ENCODE data around the gene GALNT10. TPM values are rescaled to one million over a fixed set of nuclear protein-coding genes. Genes with fewer than 3 reads are reported as not detected.

GALNT10 gene
- total and polyA plus RNA-seq, 9 of the 15 experiments (the other 6 are each of a cell fraction or from before 2014, with no cell fraction given), result 4.6 to 37.1 (median 13.3) TPM

- Histone ChIP-seq H2AFZ (ENCODE audit: low read depth, low read length) (no peak overlapping the region), H3K27me3 (ENCODE audit: control insufficient read depth in 2 of 2, insufficient read depth in 2 of 2, low read length in 2 of 2) (no peaks in the 10 kb centered on the region), H3K36me3 (ENCODE audit: control insufficient read depth, insufficient read depth, low read length) (peaks cover 26% of the 10 kb centered on the region; the same call in 2 of the 3 replicates), H3K4me2 (ENCODE audit: insufficient read depth, low read length) (peak overlapping the region; percentile 86), H4K20me1 (replicated peaks; ENCODE audit: control insufficient read depth, insufficient read depth, low read length) (no peaks in the 10 kb centered on the region), H3K9me3 (replicated peaks; ENCODE audit: control insufficient read depth, insufficient read depth, low read depth, low read length) (no peaks in the 10 kb centered on the region), H3K79me2 (ENCODE audit: control insufficient read depth, insufficient read depth, low read length) (peaks cover 71% of the 10 kb centered on the region), H3K27ac (ENCODE audit: extremely low read depth, low read depth, low read length) (peak overlapping the region; percentile 77), H3K9me1 (ENCODE audit: control insufficient read depth, insufficient read depth, low read length) (no peaks in the 10 kb centered on the region), H3K4me1 (replicated peaks in 1 of 2; ENCODE audit: control insufficient read depth in 2 of 2, insufficient read depth in 2 of 2, low read length in 2 of 2) (peaks cover 42 to 76% of the 10 kb centered on the region in 2 experiments), H3K4me3 (no peak overlapping the region), H3K9ac (ENCODE audit: insufficient read depth in 1 of 2, low read depth in 2 of 2, low read length in 2 of 2) (peak overlapping the region; percentile 46 to 68; a peak in 2 of 4 replicates)
- ChIA-PET CTCF (ENCODE audit: low intra/inter-chr PET ratio) (interaction anchor here (0.9 kb wide), 1 partner anchor 126 kb away, joined by 3 read pairs; no protein-coding TSS in a partner anchor), POLR2A (interaction anchor here (0.5 to 2.2 kb wide), 12 partner anchors 7 to 1918 kb away, joined by 3 to 14 read pairs (median 3); partner anchors contain the start of gene GALNT10)
- no TSS peak for BruUV-seq (replicated peaks)
- 47% methylated on average over 8 of the region's 8 CpGs for WGBS (ENCODE audit: insufficient coverage, low coverage, missing lambda C conversion rate)
- DNase-seq (ENCODE audit: extremely low read depth in 1 of 4, low spot score in 3 of 4) (peak in 1 of 4 experiments; percentile 46), FAIRE-seq (no peak), ATAC-seq (peak; percentile 21)
- intact Hi-C loops (cut with micrococcal nuclease) (loop anchor here (2.0 to 5.0 kb wide), 2 partner anchors 207 to 249 kb away; partner anchors contain the start of gene SAP30L), in situ Hi-C loops (cut with MboI) (no loop called here)
- 0 out of 2 replicates have a peak, but pooled peaks have one; percentile 17 for TF ChIP-seq FOXJ2 (tag; IDR thresholded peaks at IDR 0.05)
- TF ChIP-seq TBL1XR1 (IDR thresholded peaks at IDR 0.05; ENCODE audit: low read length in 2 of 2), result no peak
- 0 out of 2 replicates have a peak, but pooled peaks have one; percentile 68 for TF ChIP-seq SREBF2 (CRISPR knock-in tag; IDR thresholded peaks at IDR 0.05)
- no peak for TF ChIP-seq CTBP1 (IDR thresholded peaks at IDR 0.05; ENCODE audit: borderline replicate concordance)
- TF ChIP-seq BACH1 (tag; IDR thresholded peaks at IDR 0.05), result no peak
- no peak for TF ChIP-seq ZNF512 (tag; IDR thresholded peaks at IDR 0.05)
- no peak for TF ChIP-seq ZNF133 (CRISPR knock-in tag; IDR thresholded peaks at IDR 0.05)
- TF ChIP-seq KLF16 (IDR thresholded peaks at IDR 0.05), result no peak
- no peak for TF ChIP-seq REST (IDR thresholded peaks at IDR 0.05; ENCODE audit: borderline replicate concordance)
- TF ChIP-seq REST (CRISPR knock-in tag; IDR thresholded peaks at IDR 0.05; ENCODE audit: low read depth), result no peak
Measured at GRCh38 chr5:154197801-154198491, 7.4 kb downstream of the GALNT10 start.

All from K562 (cell line).